ENCODE data around the gene DUSP2.

DUSP2 gene

DNA sequence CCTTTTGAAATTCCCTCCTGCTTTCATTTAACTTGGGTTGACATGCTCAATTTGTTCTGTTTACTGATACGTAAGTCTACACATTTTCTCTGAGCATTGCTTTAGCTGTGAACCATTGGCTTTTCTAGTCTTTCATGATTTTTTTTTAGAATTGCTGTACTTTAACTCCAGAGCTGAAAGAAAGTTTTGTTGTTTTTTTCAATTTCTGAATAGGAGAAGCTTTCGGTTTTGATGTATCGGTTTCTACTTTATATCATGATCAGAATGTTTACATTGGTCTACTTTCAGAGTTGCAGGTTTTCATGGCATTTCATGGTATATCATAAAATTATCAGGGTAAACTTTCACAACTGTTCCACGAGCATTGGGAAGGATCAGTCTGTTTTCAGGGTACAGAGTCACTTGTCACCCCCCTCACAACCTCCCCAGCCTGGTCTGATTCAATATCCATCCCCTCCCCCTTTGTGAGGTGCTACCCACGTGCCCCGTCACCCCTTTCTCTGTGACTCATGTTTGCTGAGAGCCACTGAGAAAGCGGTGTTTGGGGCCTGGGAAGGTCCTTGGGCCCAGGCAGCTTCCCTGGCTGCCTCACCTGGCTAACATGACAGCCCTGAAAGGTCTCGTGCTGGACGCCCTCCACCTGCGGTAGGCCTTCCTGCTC lies 14.0 kb downstream of the DUSP2 start:
- no peak for DNase-seq

DNA sequence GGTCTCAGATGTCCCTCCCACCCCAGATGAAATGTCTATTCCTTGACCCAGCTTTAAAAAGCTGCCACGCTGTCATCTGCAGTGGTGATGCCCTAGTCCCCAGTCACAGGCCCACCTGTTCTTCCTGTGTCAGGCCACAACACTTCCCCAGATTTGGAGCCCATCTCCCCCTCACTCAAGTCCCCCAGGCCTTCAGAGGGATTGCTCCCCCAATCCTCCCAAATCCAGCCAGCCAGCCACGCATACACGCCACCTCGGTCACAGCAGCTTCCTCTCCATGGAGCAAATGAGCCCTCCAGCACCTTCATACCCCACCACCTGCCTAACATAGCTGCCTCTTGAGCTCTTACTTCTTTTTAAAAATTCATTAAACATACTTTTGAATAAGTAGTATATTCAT lies 14.8 kb downstream of the DUSP2 start:
- no peak for DNase-seq

DNA sequence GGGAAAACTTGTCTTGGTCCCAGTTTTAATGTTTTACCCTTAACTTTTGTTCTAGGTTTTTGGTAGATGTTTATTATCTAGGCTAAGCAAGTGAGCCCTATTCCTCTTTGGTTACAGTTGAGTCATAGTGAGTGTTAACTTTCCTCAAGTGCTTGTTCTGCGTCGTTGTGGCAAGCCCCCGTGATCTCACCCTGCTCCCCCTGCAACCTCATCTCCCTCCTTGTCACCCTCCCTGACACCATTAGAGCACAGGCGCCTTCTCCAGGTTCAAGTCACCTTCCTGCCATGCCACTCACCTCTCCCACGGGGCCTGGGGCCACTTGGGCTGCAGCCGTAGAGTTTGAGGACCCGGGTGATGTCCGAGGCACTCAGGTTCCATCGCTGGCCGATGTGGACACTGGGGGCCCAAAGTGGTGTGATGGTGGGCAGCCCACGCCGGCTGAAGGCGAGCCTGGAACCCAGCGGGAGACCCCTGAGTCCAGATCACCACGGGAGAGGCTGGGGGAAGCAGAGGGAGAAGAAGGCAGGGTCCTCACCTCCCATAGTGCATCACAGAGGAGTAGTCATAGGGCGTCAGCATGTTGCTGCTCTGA lies 15.6 kb downstream of the DUSP2 start:
- no peak for DNase-seq

GRCh38 chr2:96128456-96128855 lies 16.8 kb downstream of the DUSP2 start:
- no peak for DNase-seq

DNA sequence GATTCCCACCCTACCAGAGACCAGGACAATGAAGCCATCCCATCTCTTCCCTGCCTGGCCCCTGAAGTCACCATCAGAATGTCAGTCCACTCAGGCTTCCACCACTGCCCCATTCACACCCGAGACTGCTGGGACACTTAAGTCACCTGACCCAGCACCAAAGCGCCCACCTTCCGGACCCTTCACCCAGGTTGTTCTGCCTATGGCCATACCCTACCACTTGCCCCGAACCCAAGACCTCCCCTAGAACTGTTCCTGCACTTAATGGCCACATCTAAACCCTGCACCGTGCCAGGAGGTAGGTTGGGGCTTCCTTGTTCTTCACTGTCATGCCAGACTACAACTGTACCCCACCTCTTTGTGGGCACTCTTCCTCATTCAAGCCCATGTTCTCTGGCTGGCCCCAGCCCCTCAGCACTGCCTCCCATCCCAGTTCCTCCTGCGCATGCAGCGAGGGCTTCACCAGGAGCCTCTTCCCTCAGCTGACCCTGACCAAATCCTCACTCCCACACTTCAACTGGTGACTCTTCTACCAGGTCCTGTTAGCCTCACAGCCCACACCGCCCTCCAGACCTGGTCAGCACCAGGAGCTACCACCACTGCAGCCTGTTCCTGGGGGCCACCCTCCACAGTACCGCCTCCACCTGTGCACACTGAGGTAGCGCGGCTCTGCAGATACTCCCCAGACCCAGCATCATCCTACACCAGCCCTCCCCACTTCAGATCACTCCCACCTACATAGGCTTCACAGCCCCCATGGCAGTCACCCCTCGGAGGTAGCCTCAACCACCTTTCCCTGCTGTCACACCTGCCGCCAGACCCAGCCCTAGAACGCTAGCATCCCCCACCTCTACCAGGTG lies 20.6 kb downstream of the DUSP2 start:
- DNase-seq: no peak

- no peak for DNase-seq
Observed at GRCh38 chr2:96123936-96124335, 21.3 kb downstream of the DUSP2 start.

DNA sequence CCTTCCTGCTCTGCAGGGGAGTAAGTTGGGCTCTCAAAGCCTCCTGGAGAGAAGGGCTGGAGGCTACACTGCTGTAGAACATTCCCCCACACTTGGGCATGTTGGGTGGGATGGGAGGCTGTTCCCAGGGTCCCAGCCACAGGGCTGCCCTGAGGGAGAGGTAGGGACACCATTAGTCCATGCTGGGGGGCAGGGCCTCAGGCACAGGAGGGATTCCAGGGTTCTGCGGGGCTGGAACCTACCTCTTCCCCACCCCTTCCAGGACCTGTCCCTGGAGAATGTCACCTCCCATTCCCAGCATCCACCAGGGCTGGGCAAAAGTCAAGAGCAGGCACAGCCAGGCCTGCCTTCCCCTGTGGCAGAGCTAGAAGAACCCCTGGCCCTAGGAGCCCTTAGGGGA lies 21.9 kb downstream of the DUSP2 start:
- no peak for DNase-seq

DNA sequence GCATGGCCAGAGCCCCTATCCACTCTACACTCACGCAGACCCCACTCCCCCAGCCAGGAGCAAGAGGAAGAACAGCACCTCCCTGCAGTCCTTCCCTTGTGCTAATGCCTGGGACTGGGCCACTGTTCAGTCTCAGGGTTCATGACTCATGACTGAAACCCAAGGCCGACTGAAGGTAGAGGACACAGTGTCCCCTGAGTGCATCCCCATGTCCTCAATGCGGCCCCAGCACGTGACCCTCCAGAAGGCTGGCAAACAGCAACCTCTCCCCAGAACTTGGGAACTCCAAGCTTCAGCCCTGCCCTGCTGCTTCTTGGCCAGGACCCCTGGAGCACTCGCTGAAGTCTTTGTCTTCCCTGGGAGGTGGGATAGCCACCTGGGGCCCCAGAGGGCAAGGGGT lies 22.8 kb downstream of the DUSP2 start:
- no peak for DNase-seq

DNA sequence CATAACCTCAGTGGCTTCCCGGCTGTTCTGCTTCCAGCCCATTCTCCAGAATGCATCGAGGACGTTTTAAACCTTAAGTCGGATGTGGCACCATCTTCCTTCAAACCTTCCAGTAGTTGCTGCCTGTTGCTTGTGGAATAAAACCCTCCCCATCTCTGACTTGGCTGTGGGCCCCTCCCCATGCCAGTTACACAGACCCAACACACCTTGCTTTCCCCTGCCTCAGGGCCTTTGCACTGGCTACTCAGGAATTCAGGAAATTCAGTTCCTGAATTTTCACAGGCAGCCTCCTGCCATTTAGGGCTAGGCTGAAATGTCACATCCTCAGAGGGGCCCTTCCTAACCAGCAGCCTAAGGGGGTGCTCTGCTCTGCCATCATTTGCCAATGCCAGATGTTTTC lies 23.8 kb downstream of the DUSP2 start:
- no peak for DNase-seq

- DNase-seq: no peak
Observed at GRCh38 chr2:96120991-96121390, 24.2 kb downstream of the DUSP2 start.

GRCh38 chr2:96120091-96120720 lies 25.0 kb downstream of the DUSP2 start:
- DNase-seq: no peak

GRCh38 chr2:96119389-96119751 lies 25.9 kb downstream of the DUSP2 start:
- DNase-seq: no peak

- no peak for DNase-seq
Observed at GRCh38 chr2:96118698-96119388, 26.4 kb downstream of the DUSP2 start.

DNA sequence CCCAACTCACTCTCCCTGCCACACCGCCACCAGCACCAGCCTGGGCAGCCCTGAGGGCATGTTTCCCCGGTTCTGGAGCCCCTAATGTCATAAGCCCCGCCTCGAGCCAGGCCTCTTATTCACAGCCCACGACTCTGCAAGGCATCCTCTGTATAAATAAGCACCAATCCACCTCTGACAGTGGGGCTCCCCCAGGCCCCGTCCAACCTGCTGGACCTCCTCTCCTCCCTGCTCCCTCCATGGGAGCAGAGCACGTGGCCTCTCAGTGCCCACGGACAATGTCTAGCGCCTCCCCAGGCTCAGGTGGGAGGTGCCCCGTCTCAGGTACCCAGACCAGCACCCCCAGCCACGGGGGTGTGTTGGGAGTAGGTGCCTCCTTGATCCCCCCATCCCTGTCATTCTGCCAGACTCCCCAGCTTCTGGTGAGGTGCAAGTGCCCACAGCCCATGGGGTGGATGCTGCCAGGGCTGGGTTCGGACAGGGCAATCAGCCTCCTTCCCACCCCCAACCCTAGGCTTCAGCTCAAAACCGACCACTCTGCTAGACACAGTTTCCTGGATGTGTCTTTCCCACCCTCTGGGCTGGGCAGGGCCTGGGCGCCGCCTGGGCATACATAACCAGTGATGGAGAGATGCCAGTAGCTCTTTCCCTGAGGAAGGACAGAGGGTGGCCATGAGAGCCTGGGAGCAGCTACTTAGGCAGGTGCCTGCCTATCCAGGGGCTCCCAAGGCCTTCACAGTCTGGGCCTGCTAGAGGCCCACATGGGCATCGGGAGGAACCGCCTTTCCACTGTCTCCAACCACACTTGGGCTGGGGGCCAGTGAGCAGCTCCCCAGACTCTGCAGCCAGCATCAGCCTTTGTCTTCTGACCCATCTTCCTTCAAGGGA lies 27.3 kb downstream of the DUSP2 start:
- DNase-seq: no peak

GRCh38 chr2:96116879-96117533 lies 28.2 kb downstream of the DUSP2 start:
- DNase-seq: no peak

DNA sequence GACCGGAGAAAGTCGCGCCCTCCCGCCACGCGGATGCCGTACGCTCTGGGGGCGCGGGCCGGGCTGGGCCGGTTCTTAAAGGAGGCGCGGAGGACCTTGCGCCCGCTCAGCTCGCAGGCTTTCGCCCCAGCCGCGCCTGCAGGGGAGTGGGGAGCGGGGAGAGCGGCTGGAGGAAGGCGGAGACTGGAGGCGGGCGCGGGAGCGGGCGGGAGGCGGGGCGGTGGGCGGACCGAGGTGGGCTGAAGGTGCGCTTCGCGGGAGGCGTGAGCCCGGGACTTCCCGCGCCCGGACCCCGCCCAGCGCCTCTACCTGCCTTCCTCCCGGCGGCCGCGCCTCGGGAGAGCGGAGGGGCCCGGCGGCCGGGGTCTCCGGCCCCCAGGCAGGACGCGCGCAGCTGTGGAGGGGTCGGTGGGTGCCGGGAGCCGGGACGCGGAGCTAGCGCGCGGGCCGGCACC lies 28.8 kb downstream of the DUSP2 start, which contains the start of gene ADRA2B:
TSS of gene ADRA2B (minus strand) at position 148 of the 455 bp plus-strand sequence. CDS start 422 bp downstream, outside the sequence.
- DNase-seq: no peak

DNA sequence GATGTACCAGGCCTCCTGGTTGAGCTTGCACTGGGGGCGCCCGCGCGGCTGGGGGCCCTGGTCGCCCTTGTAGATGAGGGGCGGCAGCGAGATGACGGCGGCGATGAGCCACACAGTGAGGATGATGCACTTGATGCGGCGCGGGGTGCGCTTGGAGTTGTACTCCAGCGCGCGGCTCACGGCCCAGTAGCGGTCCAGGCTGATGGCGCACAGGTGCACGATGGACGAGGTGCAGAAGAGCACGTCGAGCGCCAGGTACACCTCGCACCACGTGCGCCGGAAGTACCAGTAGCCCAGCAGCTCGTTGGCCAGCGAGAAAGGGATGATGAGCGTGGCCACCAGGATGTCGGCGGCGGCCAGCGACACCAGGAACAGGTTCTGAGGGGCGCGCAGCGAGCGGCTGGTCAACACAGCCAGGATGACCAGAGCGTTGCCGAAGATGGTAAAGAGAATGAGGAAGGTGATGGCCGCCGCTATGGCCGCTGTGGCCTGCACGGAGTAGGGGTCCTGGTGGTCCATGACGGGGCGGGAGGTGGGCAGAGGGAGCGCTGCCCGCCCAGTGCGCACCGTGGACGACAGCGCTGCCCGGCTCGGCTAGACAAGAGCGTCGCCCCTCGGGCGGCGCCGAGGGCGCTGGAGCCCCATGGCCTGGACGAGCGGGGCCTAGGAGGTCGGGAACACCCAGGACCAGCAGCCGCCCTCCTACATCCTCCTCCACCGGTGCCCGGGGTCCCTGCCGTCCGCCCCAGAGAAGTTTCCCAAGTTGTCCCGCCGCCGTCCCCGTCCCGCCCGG lies 29.4 kb downstream of the DUSP2 start:
- DNase-seq: no peak

DNA sequence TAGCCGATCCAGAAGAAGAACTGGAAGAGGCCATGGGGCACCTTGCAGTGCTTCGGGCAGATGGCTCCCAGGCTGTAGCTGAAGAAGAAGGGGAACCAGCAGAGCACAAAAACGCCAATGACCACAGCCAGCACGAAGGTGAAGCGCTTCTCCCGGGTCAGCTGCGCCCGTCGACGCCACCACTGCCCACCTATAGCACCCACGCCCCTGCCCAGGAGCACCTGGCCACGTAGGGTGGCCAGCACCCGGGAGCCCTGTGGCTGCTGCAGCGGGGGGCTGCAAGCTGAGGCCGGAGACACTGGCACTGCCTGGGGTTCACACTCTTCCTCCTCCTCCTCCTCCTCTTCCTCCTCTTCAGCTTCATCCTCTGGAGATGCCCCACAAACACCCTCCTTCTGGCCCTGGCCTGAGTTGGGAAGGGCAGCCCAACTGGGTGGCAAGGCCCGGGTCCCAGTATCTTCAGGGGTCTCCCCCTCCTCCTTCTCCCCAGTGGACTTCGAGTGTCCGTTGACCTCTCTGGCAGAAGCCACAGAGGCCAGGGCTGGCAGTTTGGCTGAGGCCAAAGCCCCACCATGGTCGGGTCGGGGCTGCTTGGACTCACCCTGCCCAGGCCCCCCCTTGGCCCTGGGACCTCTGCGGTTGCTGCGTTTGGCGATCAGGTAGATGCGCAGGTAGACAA lies 30.2 kb downstream of the DUSP2 start:
- no peak for DNase-seq

DNA sequence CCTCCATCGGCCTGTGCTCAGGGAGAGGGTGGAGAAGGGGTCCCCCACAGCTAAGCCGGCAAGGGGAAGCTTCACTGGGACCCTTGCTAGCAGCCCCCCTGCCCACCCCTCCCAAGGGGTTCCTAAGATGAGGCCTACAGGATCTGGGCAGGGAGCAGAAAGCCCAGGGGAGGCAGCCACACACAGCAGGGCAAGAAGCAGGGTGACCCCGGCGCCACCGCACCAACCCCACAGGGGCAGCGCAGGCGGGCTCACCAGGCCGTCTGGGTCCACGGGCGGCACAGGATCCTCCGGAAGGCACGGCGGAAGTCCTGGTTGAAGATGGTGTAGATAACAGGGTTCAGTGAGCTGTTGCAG lies 30.7 kb downstream of the DUSP2 start:
- no peak for DNase-seq

DNA sequence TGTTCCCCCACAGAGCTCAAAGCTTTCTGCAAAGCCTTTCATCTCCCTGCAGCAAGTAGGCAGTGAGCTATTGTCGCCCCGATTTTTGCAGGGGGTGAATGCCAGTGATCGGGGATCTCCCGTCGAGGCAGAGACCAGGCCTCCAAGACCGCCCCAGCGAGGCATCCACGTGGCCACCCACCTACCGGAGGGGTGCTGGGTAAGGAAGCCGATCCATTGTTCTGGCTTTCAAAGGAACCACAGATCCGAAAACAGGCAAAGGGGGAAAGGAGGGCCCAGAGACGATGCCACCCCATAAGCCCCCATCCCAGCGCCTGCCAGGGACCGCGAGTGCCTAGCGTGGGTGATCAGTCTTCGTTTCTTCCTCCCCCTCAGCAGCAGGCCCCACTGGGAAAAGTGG lies 31.3 kb downstream of the DUSP2 start:
- no peak for DNase-seq

All from NCI-H187 (cell line).